Measurements from ENCODE around the gene APBB2.

The APBB2 gene

GRCh38 chr4:41095192-41095872 lies 119.0 kb downstream of the APBB2 start:
- H3K36me3 ChIP-seq (ENCODE audit: control insufficient read depth, insufficient read depth, low read length), result no peaks in the 10 kb centered on the region
- 85 to 89% methylated on average over 2 of the region's 2 CpGs for WGBS, 2 experiments
- no peak overlapping the region for H3K4me3 ChIP-seq (ENCODE audit: insufficient read depth, low read depth, low read length)
- no peaks in the 10 kb centered on the region for H3K4me1 ChIP-seq (ENCODE audit: control insufficient read depth, insufficient read depth, low read length)
- H3K27ac ChIP-seq (ENCODE audit: insufficient read depth, low read depth, low read length, poor library complexity, severe bottlenecking), result no peak overlapping the region
- H3K9me3 ChIP-seq (ENCODE audit: control insufficient read depth, low read length), result no peaks in the 10 kb centered on the region
- H3K27me3 ChIP-seq (ENCODE audit: control insufficient read depth, insufficient read depth, low read length, poor library complexity, severe bottlenecking), result no peaks in the 10 kb centered on the region

- WGBS, 2 experiments, result 84 to 87% methylated on average over 3 of the region's 3 CpGs
- no peak overlapping the region for H3K27ac ChIP-seq (ENCODE audit: insufficient read depth, low read depth, low read length, poor library complexity, severe bottlenecking)
- H3K9me3 ChIP-seq (ENCODE audit: control insufficient read depth, low read length), result no peaks in the 10 kb centered on the region
- H3K27me3 ChIP-seq (ENCODE audit: control insufficient read depth, insufficient read depth, low read length, poor library complexity, severe bottlenecking), result no peaks in the 10 kb centered on the region
- no peak overlapping the region for H3K4me3 ChIP-seq (ENCODE audit: insufficient read depth, low read depth, low read length)
- no peaks in the 10 kb centered on the region for H3K4me1 ChIP-seq (ENCODE audit: control insufficient read depth, insufficient read depth, low read length)
- H3K36me3 ChIP-seq (ENCODE audit: control insufficient read depth, insufficient read depth, low read length), result no peaks in the 10 kb centered on the region
Measured at GRCh38 chr4:41092128-41092527, 122.2 kb downstream of the APBB2 start.

GRCh38 chr4:41081847-41082246 lies 132.5 kb downstream of the APBB2 start:
- WGBS, 2 experiments, result 90 to 96% methylated on average over 3 to 5 of the region's 5 CpGs
- H3K9me3 ChIP-seq (ENCODE audit: control insufficient read depth, low read length), result no peaks in the 10 kb centered on the region
- no peaks in the 10 kb centered on the region for H3K36me3 ChIP-seq (ENCODE audit: control insufficient read depth, insufficient read depth, low read length)
- H3K27me3 ChIP-seq (ENCODE audit: control insufficient read depth, insufficient read depth, low read length, poor library complexity, severe bottlenecking), result no peaks in the 10 kb centered on the region
- H3K4me3 ChIP-seq (ENCODE audit: insufficient read depth, low read depth, low read length), result no peak overlapping the region
- H3K27ac ChIP-seq (ENCODE audit: insufficient read depth, low read depth, low read length, poor library complexity, severe bottlenecking), result no peak overlapping the region
- no peaks in the 10 kb centered on the region for H3K4me1 ChIP-seq (ENCODE audit: control insufficient read depth, insufficient read depth, low read length)

GRCh38 chr4:41080976-41081375 lies 133.4 kb downstream of the APBB2 start:
- no peaks in the 10 kb centered on the region for H3K27me3 ChIP-seq (ENCODE audit: control insufficient read depth, insufficient read depth, low read length, poor library complexity, severe bottlenecking)
- WGBS, 2 experiments, result 96 to 99% methylated on average over 3 to 4 of the region's 4 CpGs
- no peaks in the 10 kb centered on the region for H3K36me3 ChIP-seq (ENCODE audit: control insufficient read depth, insufficient read depth, low read length)
- no peak overlapping the region for H3K4me3 ChIP-seq (ENCODE audit: insufficient read depth, low read depth, low read length)
- no peaks in the 10 kb centered on the region for H3K9me3 ChIP-seq (ENCODE audit: control insufficient read depth, low read length)
- no peaks in the 10 kb centered on the region for H3K4me1 ChIP-seq (ENCODE audit: control insufficient read depth, insufficient read depth, low read length)
- no peak overlapping the region for H3K27ac ChIP-seq (ENCODE audit: insufficient read depth, low read depth, low read length, poor library complexity, severe bottlenecking)

GRCh38 chr4:41079881-41080560 lies 134.3 kb downstream of the APBB2 start:
- Histone ChIP-seq H3K36me3 (ENCODE audit: control insufficient read depth, insufficient read depth, low read length) (no peaks in the 10 kb centered on the region), H3K27me3 (ENCODE audit: control insufficient read depth, insufficient read depth, low read length, poor library complexity, severe bottlenecking) (no peaks in the 10 kb centered on the region), H3K4me1 (ENCODE audit: control insufficient read depth, insufficient read depth, low read length) (no peaks in the 10 kb centered on the region), H3K27ac (ENCODE audit: insufficient read depth, low read depth, low read length, poor library complexity, severe bottlenecking) (no peak overlapping the region), H3K9me3 (ENCODE audit: control insufficient read depth, low read length) (no peaks in the 10 kb centered on the region), H3K4me3 (ENCODE audit: insufficient read depth, low read depth, low read length) (no peak overlapping the region)
- 69 to 76% methylated on average over 6 of the region's 6 CpGs for WGBS, 2 experiments

GRCh38 chr4:41077628-41078027 lies 136.7 kb downstream of the APBB2 start:
- Histone ChIP-seq H3K36me3 (ENCODE audit: control insufficient read depth, insufficient read depth, low read length) (no peaks in the 10 kb centered on the region), H3K4me3 (ENCODE audit: insufficient read depth, low read depth, low read length) (no peak overlapping the region), H3K9me3 (ENCODE audit: control insufficient read depth, low read length) (no peaks in the 10 kb centered on the region), H3K27me3 (ENCODE audit: control insufficient read depth, insufficient read depth, low read length, poor library complexity, severe bottlenecking) (no peaks in the 10 kb centered on the region), H3K27ac (ENCODE audit: insufficient read depth, low read depth, low read length, poor library complexity, severe bottlenecking) (no peak overlapping the region), H3K4me1 (ENCODE audit: control insufficient read depth, insufficient read depth, low read length) (no peaks in the 10 kb centered on the region)
- WGBS, 2 experiments, result 87 to 88% methylated on average over 1 of the region's 1 CpG

GRCh38 chr4:41076481-41076880 lies 137.9 kb downstream of the APBB2 start:
- H3K9me3 ChIP-seq (ENCODE audit: control insufficient read depth, low read length), result no peaks in the 10 kb centered on the region
- no peaks in the 10 kb centered on the region for H3K36me3 ChIP-seq (ENCODE audit: control insufficient read depth, insufficient read depth, low read length)
- 86 to 97% methylated on average over 1 of the region's 1 CpG for WGBS, 2 experiments
- H3K4me3 ChIP-seq (ENCODE audit: insufficient read depth, low read depth, low read length), result no peak overlapping the region
- H3K4me1 ChIP-seq (ENCODE audit: control insufficient read depth, insufficient read depth, low read length), result no peaks in the 10 kb centered on the region
- no peaks in the 10 kb centered on the region for H3K27me3 ChIP-seq (ENCODE audit: control insufficient read depth, insufficient read depth, low read length, poor library complexity, severe bottlenecking)
- no peak overlapping the region for H3K27ac ChIP-seq (ENCODE audit: insufficient read depth, low read depth, low read length, poor library complexity, severe bottlenecking)

GRCh38 chr4:41074215-41074614 lies 140.1 kb downstream of the APBB2 start:
- no peaks in the 10 kb centered on the region for H3K27me3 ChIP-seq (ENCODE audit: control insufficient read depth, insufficient read depth, low read length, poor library complexity, severe bottlenecking)
- no peak overlapping the region for H3K27ac ChIP-seq (ENCODE audit: insufficient read depth, low read depth, low read length, poor library complexity, severe bottlenecking)
- H3K4me1 ChIP-seq (ENCODE audit: control insufficient read depth, insufficient read depth, low read length), result peaks cover 10% of the 10 kb centered on the region
- no peaks in the 10 kb centered on the region for H3K36me3 ChIP-seq (ENCODE audit: control insufficient read depth, insufficient read depth, low read length)
- 94 to 100% methylated on average over 2 of the region's 3 CpGs for WGBS, 2 experiments
- H3K4me3 ChIP-seq (ENCODE audit: insufficient read depth, low read depth, low read length), result no peak overlapping the region
- no peaks in the 10 kb centered on the region for H3K9me3 ChIP-seq (ENCODE audit: control insufficient read depth, low read length)

- WGBS, 2 experiments, result 93% methylated on average over 7 of the region's 7 CpGs
- no peaks in the 10 kb centered on the region for H3K9me3 ChIP-seq (ENCODE audit: control insufficient read depth, low read length)
- no peaks in the 10 kb centered on the region for H3K36me3 ChIP-seq (ENCODE audit: control insufficient read depth, insufficient read depth, low read length)
- H3K4me1 ChIP-seq (ENCODE audit: control insufficient read depth, insufficient read depth, low read length), result peaks cover 13% of the 10 kb centered on the region
- no peak overlapping the region for H3K4me3 ChIP-seq (ENCODE audit: insufficient read depth, low read depth, low read length)
- no peaks in the 10 kb centered on the region for H3K27me3 ChIP-seq (ENCODE audit: control insufficient read depth, insufficient read depth, low read length, poor library complexity, severe bottlenecking)
- H3K27ac ChIP-seq (ENCODE audit: insufficient read depth, low read depth, low read length, poor library complexity, severe bottlenecking), result peak overlapping the region; percentile 9
Measured at GRCh38 chr4:41072021-41072777, 142.1 kb downstream of the APBB2 start.
